ENCODE data around the gene VN1R5. TPM values are rescaled to one million over a fixed set of nuclear protein-coding genes. Genes with fewer than 3 reads are reported as not detected.

Gene VN1R5
- total RNA-seq, 6 experiments from 2014 or later = not detected

DNA sequence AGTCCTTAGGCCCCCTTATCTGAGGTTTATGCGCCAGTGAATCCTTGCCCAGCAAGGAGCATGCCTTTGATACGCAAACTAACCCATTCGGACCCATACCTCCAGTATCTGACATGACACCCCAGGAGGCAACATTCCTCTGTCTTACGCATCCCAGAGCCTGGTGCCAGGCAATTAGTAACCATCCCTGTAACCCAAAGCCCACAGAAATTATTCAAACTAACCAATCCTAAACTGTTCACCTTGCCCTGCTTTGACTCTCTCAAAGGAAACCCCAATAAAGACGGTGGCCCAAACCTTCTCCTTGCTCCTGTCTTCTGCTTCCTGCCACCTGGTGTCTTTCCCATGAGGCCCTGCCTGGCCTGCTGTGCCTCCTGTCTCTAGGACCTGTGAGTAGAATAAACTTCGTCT lies 39.4 kb downstream of the VN1R5 start:
- no peak for TF ChIP-seq POLR2A (IDR thresholded peaks at IDR 0.05)
- intact Hi-C loops (cut with DNase I) = no loop called here
- whole genome bisulfite sequencing (ENCODE audit: insufficient coverage, low coverage, low lambda C conversion rate, missing lambda C conversion rate) = 14% methylated on average over 4 of the region's 6 CpGs
- DNase-seq (no peak), ATAC-seq (no peak)
- Histone ChIP-seq H3K4me1 (no peaks in the 10 kb centered on the region), H3K27me3 (no peaks in the 10 kb centered on the region), H3K36me3 (no peaks in the 10 kb centered on the region), H3K27ac (no peak overlapping the region), H3K9me3 (no peaks in the 10 kb centered on the region), H3K4me3 (no peak overlapping the region)

- Histone ChIP-seq H3K4me3 (no peak overlapping the region), H3K27ac (no peak overlapping the region), H3K36me3 (no peaks in the 10 kb centered on the region), H3K9me3 (no peaks in the 10 kb centered on the region), H3K4me1 (no peaks in the 10 kb centered on the region), H3K27me3 (no peaks in the 10 kb centered on the region)
- TF ChIP-seq CTCF (IDR thresholded peaks at IDR 0.05) = no peak
- TF ChIP-seq POLR2A (IDR thresholded peaks at IDR 0.05) = no peak
- no peak for DNase-seq
- WGBS (ENCODE audit: insufficient coverage, low coverage, low lambda C conversion rate, missing lambda C conversion rate) = 51% methylated on average over 5 of the region's 5 CpGs
- ATAC-seq = no peak
- intact Hi-C loops (cut with DNase I) = no loop called here
Measured at GRCh38 chr1:247295746-247296145, 39.9 kb downstream of the VN1R5 start.

DNA sequence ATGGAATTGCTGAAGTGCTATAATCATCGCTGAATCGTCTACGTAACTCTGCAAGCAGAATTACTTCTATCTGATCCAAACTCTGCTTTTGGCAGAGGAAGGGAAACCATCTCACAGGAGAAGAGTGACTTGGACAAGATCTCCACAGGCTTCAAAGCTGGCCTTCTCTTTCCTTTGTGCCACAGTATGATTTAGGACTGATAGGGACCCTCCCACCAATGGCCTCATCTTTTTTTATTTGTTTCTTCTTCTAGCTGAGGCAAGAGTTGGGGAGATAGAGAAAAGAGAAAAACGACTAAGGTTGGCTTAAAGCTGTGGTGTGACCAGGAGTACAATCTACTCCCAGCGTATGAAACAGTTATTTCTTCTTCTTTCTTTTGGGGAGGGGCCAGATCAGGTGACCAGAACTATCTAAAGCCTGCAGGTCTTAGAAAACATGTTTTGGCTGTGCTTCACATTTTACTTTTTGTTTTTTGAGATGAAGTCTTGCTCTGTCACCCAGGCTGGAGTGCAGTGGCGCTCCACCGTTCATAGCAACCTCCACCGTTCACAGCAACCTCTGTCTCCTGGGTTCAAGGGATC lies 40.8 kb downstream of the VN1R5 start:
- no peak for TF ChIP-seq CTCF (IDR thresholded peaks at IDR 0.05)
- TF ChIP-seq POLR2A (IDR thresholded peaks at IDR 0.05) = no peak
- Histone ChIP-seq H3K4me3 (no peak overlapping the region), H3K9me3 (no peaks in the 10 kb centered on the region), H3K36me3 (no peaks in the 10 kb centered on the region), H3K27ac (no peak overlapping the region), H3K27me3 (no peaks in the 10 kb centered on the region), H3K4me1 (no peaks in the 10 kb centered on the region)
- 81% methylated on average over 8 of the region's 8 CpGs for WGBS (ENCODE audit: insufficient coverage, low coverage, low lambda C conversion rate, missing lambda C conversion rate)
- no peak for ATAC-seq
- intact Hi-C loops (cut with DNase I) = no loop called here
- DNase-seq = no peak

GRCh38 chr1:247297263-247298123 lies 41.6 kb downstream of the VN1R5 start:
- Histone ChIP-seq H3K4me1 (no peaks in the 10 kb centered on the region), H3K36me3 (no peaks in the 10 kb centered on the region), H3K27ac (no peak overlapping the region), H3K9me3 (no peaks in the 10 kb centered on the region), H3K4me3 (no peak overlapping the region), H3K27me3 (no peaks in the 10 kb centered on the region)
- DNase-seq (no peak), ATAC-seq (no peak)
- 57% methylated on average over 6 of the region's 9 CpGs for WGBS (ENCODE audit: insufficient coverage, low coverage, low lambda C conversion rate, missing lambda C conversion rate)
- intact Hi-C loops (cut with DNase I) = no loop called here
- no peak for TF ChIP-seq CTCF (IDR thresholded peaks at IDR 0.05)
- TF ChIP-seq POLR2A (IDR thresholded peaks at IDR 0.05) = no peak

- DNase-seq (no peak), ATAC-seq (no peak)
- Histone ChIP-seq H3K27me3 (no peaks in the 10 kb centered on the region), H3K27ac (no peak overlapping the region), H3K9me3 (no peaks in the 10 kb centered on the region), H3K4me3 (no peak overlapping the region), H3K36me3 (no peaks in the 10 kb centered on the region), H3K4me1 (no peaks in the 10 kb centered on the region)
- 59% methylated on average over 4 of the region's 6 CpGs for WGBS (ENCODE audit: insufficient coverage, low coverage, low lambda C conversion rate, missing lambda C conversion rate)
- TF ChIP-seq POLR2A (IDR thresholded peaks at IDR 0.05) (no peak), CTCF (IDR thresholded peaks at IDR 0.05) (no peak)
- intact Hi-C loops (cut with DNase I) = no loop called here
Measured at GRCh38 chr1:247298124-247298481, 42.2 kb downstream of the VN1R5 start.
